Measurements from ENCODE around the gene BMP8A.

DNA sequence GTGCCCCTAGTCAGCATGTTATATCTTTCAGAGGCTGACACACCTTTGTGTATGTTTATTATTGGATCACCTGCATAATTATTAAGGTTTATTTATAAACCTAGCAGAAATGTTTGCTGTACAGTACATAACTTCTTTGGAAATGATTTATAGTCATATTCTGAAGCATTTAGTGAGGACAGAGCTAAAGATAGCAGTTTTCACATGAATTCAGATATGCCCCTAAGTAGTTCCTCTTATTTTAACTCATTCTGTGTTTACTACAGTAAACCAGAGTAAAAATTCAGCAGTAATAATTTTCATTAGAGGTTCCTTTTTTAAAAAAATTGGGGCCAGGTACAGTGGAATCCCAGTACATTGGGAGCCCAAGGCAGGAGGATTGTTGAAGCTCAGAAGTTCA is 21.4 kb upstream of the BMP8A start:
- TF ChIP-seq POLR2AphosphoS5 (IDR thresholded peaks at IDR 0.05) (no peak), MXI1 (conservative IDR thresholded peaks at IDR 0.05; ENCODE audit: poor library complexity, severe bottlenecking) (no peak), RAD21 (conservative IDR thresholded peaks at IDR 0.05) (no peak), EP300 (conservative IDR thresholded peaks at IDR 0.05; ENCODE audit: poor library complexity, severe bottlenecking) (no peak), TAF1 (IDR thresholded peaks at IDR 0.05; ENCODE audit: low read depth) (no peak)
- TF ChIP-seq, protein P1, sequence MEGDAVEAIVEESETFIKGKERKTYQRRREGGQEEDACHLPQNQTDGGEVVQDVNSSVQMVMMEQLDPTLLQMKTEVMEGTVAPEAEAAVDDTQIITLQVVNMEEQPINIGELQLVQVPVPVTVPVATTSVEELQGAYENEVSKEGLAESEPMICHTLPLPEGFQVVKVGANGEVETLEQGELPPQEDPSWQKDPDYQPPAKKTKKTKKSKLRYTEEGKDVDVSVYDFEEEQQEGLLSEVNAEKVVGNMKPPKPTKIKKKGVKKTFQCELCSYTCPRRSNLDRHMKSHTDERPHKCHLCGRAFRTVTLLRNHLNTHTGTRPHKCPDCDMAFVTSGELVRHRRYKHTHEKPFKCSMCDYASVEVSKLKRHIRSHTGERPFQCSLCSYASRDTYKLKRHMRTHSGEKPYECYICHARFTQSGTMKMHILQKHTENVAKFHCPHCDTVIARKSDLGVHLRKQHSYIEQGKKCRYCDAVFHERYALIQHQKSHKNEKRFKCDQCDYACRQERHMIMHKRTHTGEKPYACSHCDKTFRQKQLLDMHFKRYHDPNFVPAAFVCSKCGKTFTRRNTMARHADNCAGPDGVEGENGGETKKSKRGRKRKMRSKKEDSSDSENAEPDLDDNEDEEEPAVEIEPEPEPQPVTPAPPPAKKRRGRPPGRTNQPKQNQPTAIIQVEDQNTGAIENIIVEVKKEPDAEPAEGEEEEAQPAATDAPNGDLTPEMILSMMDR (IDR thresholded peaks at IDR 0.05; ENCODE audit: poor library complexity, severe bottlenecking): no peak

All from neural cell (in vitro differentiated cells).